Measurements from ENCODE around the gene BMPR1A. TPM values are rescaled to one million over a fixed set of nuclear protein-coding genes. Genes with fewer than 3 reads are reported as not detected.

The BMPR1A gene
- total RNA-seq, 4 donors from 2014 or later: 72.7 to 89.5 (median 84.2) TPM

GRCh38 chr10:86964061-86964846, 207.8 kb downstream of the BMPR1A start:
- Histone ChIP-seq H3K36me3 (no peaks in the 10 kb centered on the region), H3K9me3 (no peaks in the 10 kb centered on the region), H3K27ac (no peak overlapping the region), H3K4me1 (peaks cover 20 to 47% of the 10 kb centered on the region in 2 donors), H3K27me3 (no peaks in the 10 kb centered on the region), H3K4me3 (replicated peaks in 1 of 3) (no peak overlapping the region)
- TF ChIP-seq POLR2A (IDR thresholded peaks at IDR 0.05): no peak
- TF ChIP-seq, protein P1, sequence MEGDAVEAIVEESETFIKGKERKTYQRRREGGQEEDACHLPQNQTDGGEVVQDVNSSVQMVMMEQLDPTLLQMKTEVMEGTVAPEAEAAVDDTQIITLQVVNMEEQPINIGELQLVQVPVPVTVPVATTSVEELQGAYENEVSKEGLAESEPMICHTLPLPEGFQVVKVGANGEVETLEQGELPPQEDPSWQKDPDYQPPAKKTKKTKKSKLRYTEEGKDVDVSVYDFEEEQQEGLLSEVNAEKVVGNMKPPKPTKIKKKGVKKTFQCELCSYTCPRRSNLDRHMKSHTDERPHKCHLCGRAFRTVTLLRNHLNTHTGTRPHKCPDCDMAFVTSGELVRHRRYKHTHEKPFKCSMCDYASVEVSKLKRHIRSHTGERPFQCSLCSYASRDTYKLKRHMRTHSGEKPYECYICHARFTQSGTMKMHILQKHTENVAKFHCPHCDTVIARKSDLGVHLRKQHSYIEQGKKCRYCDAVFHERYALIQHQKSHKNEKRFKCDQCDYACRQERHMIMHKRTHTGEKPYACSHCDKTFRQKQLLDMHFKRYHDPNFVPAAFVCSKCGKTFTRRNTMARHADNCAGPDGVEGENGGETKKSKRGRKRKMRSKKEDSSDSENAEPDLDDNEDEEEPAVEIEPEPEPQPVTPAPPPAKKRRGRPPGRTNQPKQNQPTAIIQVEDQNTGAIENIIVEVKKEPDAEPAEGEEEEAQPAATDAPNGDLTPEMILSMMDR (IDR thresholded peaks at IDR 0.05): no peak
- 90 to 100% methylated on average over 3 to 12 of the region's 13 CpGs for WGBS, 2 donors
- intact Hi-C loops (cut with DNase I): loop anchor here (10.0 kb wide), 1 partner anchor 131 kb away; the partner anchor contains the start of genes GLUD1 and SHLD2
- no peak for DNase-seq

GRCh38 chr10:86964847-86965190, 208.4 kb downstream of the BMPR1A start:
- no peaks in the 10 kb centered on the region for H3K27me3 ChIP-seq
- no peaks in the 10 kb centered on the region for H3K9me3 ChIP-seq
- 85 to 88% methylated on average over 2 of the region's 2 CpGs for WGBS, 2 donors
- no peak overlapping the region for H3K4me3 ChIP-seq (replicated peaks in 1 of 3)
- no peak overlapping the region for H3K27ac ChIP-seq
- no peak for DNase-seq
- intact Hi-C loops (cut with DNase I): loop anchor here (10.0 kb wide), 1 partner anchor 130 kb away; the partner anchor contains the start of genes GLUD1 and SHLD2
- H3K36me3 ChIP-seq: no peaks in the 10 kb centered on the region
- H3K4me1 ChIP-seq: peaks cover 24 to 47% of the 10 kb centered on the region in 2 donors
- no peak for TF ChIP-seq POLR2A (IDR thresholded peaks at IDR 0.05)
- TF ChIP-seq, protein P1 (IDR thresholded peaks at IDR 0.05): no peak

DNA sequence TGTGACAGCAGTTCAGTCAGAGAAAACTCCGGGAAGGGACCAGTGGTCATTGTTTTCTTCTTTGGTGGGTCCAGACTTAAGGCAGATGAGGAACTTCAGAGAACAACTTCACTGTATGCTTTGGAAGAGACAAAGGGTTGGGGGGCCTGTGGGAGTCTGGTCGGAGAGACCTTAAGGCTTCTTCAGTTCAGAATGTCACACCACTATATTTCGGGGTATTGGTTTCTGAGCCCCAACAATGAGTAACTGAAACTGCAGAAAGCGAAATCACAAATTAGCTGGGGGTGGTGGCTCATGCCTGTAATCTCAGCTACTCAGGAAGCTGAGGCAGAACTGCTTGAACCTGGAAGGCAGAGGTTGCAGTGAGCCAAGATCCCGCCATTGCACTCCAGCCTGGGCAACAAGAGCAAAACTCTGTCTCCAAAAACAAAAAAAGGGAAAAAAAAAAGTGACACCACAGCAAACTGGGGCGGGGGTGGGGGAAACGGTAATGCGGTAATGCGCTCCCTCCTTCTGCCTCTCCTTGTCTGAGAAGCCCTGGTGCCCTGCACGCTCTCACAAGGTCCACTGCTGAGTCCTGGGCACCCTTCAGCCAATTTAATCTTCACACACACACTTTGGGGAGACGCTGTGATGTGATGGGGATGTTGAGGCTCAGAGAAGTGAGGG, 209.7 kb downstream of the BMPR1A start:
- no peak for DNase-seq
- Histone ChIP-seq H3K27me3 (no peaks in the 10 kb centered on the region), H3K36me3 (no peaks in the 10 kb centered on the region), H3K9me3 (no peaks in the 10 kb centered on the region), H3K4me3 (replicated peaks in 1 of 3) (no peak overlapping the region), H3K27ac (peak overlapping the region in 1 of 3 donors; percentile 59), H3K4me1 (peaks cover 30 to 47% of the 10 kb centered on the region in 2 donors)
- 60 to 65% methylated on average over 11 of the region's 11 CpGs for WGBS, 2 donors
- intact Hi-C loops (cut with DNase I): loop anchor here (10.0 kb wide), 1 partner anchor 129 kb away; the partner anchor contains the start of genes GLUD1 and SHLD2
- no peak for TF ChIP-seq POLR2A (IDR thresholded peaks at IDR 0.05)
- TF ChIP-seq, protein P1 (IDR thresholded peaks at IDR 0.05): no peak

GRCh38 chr10:86967481-86967941, 211.1 kb downstream of the BMPR1A start:
- H3K4me3 ChIP-seq (replicated peaks in 1 of 3): no peak overlapping the region
- H3K27me3 ChIP-seq: no peaks in the 10 kb centered on the region
- H3K4me1 ChIP-seq: peaks cover 34 to 59% of the 10 kb centered on the region in 2 donors
- intact Hi-C loops (cut with DNase I): loop anchor here (10.0 kb wide), 1 partner anchor 127 kb away; the partner anchor contains the start of genes GLUD1 and SHLD2
- no peaks in the 10 kb centered on the region for H3K9me3 ChIP-seq
- peak overlapping the region in 2 of 3 donors; percentile 93 to 96 for H3K27ac ChIP-seq
- DNase-seq: no peak
- H3K36me3 ChIP-seq: no peaks in the 10 kb centered on the region
- TF ChIP-seq, protein P1 (IDR thresholded peaks at IDR 0.05): no peak
- no peak for TF ChIP-seq POLR2A (IDR thresholded peaks at IDR 0.05)
- WGBS, 2 donors: 73 to 93% methylated on average over 3 to 6 of the region's 7 CpGs
